ENCODE results near the gene ATG2B.

The ATG2B gene

DNA sequence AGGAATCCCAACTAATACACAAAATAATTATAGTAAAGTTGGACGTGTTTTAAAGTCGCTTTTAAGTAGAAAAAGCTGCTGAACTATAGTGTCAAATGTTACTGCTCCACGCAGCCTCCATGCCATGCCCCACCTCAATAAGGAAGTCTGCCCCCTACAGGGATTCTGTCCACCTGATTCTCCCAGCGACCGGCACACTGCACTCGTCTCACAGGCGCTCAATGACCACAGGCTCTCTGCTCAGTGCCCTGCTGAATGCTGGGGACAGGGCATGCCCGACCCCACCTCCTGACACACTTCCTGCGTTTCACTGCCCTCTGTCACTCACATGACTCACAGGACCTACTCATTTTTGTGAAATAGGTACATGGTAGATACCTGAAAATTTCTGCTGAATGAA, 58.2 kb downstream of the ATG2B start:
- no peak for DNase-seq

DNA sequence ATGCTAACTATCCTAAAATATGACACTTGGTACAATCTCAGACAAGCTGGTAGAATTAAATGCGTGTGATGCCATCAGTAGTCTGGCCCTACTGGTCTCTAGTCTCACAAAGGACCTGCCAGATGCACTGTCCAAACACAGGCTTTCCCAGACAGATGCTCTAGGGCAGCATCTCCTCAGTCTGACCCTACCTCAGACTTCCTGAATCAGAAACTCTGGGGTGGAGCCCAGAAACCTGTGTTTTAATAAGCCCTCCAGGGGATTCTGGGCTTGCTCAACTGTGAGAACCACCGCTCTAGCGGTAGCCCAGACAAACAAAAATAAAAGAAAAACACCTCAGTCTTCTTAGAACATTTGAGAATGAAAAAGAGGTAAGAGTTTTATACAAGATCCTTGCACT, 59.2 kb downstream of the ATG2B start:
- DNase-seq: no peak

GRCh38 chr14:96299441-96299840, 63.7 kb downstream of the ATG2B start:
- no peak for DNase-seq

DNA sequence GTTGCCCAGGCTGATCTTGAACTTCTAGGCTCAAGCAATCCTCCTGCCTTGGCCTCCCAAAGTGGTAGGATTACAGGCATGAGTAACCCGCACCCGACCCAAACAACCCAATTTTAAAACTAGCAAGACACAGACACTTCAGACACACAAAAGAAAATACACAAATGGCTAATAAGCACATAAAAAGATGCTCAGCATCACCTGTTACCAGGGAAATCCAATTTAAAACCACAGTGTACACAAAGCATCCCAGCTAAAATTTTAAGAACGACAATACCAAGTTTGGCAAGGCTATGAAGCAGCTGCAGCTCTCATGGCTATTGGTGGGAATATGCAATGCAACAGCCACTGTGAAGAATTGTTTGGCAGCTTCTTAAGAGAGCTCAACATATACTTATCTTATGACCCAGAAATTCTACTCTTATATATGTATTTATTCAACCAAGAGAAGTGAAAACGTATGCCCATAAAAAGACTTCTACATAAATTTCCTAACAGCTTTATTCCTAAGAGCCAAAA, 65.1 kb downstream of the ATG2B start:
- DNase-seq: no peak

GRCh38 chr14:96297000-96297399, 66.1 kb downstream of the ATG2B start:
- no peak for DNase-seq

DNA sequence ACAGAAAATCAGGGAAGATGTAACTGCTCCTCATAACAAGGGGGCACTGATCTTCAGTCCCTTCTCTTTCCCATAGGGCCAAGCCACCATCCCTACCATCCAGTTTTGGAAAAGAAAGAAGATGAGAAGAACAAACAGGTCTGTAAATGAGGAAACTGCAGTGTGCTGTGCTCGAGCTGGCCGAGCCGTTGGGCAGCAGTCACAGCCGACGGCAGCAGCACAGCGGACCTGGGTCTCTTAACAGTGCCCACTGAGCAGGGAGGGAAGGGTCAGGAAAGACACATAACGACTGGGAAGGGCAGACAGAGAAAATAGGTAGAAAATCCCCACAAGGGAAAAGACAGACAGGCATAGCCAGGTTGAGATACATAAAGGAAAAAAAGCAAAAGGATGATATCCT, 68.9 kb downstream of the ATG2B start:
- no peak for DNase-seq

GRCh38 chr14:96287856-96288255, 75.3 kb downstream of the ATG2B start:
- no peak for DNase-seq

- DNase-seq: no peak
Observed at GRCh38 chr14:96286251-96286650, 76.9 kb downstream of the ATG2B start.

GRCh38 chr14:96285667-96286066, 77.5 kb downstream of the ATG2B start:
- DNase-seq: peak; percentile 36

- DNase-seq: no peak
Observed at GRCh38 chr14:96284430-96284829, 78.7 kb downstream of the ATG2B start.

DNA sequence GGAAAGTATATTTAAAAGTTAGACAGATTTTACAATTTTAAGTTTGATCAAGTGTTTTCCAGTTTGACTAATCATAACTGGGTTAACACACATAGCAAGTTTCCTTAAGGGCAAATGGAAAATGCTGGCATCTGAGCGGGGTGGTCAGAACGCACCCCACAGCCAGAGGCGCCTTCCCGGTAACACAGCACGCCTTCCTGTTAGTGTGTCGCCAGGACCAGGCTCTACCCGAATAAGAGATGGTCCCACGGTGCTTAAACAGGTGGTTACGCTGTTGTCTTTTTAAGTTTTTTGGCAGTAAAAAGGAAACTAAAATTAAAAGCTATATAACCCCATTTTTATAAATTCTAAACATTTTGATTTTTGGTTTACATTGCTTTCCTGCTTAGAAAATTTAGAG, 79.1 kb downstream of the ATG2B start:
- DNase-seq: no peak

DNA sequence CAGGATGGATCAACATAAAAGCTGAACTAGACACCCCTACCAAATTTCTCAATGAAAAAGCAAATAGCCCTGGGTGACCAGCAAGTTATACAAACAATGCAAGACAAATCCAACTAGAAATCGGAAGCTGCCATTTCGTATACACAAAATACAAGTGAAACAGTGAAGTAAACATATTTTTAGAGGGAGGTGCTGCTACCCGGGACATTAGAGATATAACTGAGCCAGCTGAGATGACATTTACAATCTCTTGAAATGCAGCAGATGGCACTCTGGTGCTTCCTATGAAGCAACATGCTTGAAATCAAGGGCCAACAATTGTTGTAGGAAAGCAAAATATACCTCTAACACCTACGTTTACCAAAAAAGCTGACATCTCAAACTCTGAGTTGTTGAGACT, 81.7 kb downstream of the ATG2B start:
- no peak for DNase-seq

- no peak for DNase-seq
Observed at GRCh38 chr14:96280104-96280503, 83.0 kb downstream of the ATG2B start.

DNA sequence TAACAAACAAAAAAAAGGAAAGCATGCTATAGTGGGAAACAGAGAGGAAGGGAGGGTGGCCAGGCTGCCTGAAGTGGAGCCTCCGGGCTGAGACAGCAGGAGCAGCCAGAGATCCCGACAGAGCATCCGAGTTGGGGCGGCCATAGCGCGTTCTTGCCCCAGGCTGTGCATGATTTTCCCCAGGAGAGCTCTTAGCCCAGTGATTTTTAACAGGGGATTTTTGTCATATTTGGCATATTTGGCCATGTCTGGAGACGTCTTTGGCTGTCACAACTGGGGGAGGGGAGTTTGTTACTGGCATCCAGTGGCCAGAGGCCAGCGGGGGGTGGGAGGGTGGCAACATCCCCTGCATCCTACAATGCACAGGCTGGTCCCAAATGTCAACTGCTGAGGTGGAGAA, 83.6 kb downstream of the ATG2B start:
- DNase-seq: peak; percentile 53

- no peak for DNase-seq
Observed at GRCh38 chr14:96277890-96278289, 85.3 kb downstream of the ATG2B start.

- DNase-seq: peak; percentile 78
Observed at GRCh38 chr14:96275177-96276112, 87.7 kb downstream of the ATG2B start.

- peak; percentile 90 for DNase-seq
Observed at GRCh38 chr14:96274543-96274942, 88.6 kb downstream of the ATG2B start.

DNA sequence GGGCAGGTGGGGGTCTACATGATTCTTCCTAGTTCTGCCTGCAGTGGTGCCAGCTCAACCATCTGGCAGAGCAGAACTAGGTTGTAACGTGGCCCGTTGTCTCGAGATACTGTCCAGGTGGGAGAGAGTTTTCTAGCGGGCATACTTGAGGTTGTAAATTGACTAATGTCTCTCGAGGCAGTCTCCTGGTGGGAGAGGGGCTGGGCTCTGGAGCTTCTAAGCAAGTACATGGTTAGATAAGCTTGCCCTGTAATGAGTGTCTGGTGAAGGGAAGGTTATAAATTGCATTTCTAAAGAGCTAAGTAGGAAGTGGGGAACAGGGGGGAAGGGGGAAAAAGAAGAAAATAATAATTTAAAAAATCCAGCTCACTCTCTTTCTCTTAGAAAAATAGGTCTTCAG, 89.0 kb downstream of the ATG2B start:
- no peak for DNase-seq

GRCh38 chr14:96273629-96274028, 89.5 kb downstream of the ATG2B start:
- no peak for DNase-seq

GRCh38 chr14:96272777-96273473, 90.2 kb downstream of the ATG2B start:
- peak; percentile 56 for DNase-seq

- no peak for DNase-seq
Observed at GRCh38 chr14:96271421-96271762, 91.7 kb downstream of the ATG2B start.

GRCh38 chr14:96270565-96271420, 92.3 kb downstream of the ATG2B start:
- no peak for DNase-seq

DNA sequence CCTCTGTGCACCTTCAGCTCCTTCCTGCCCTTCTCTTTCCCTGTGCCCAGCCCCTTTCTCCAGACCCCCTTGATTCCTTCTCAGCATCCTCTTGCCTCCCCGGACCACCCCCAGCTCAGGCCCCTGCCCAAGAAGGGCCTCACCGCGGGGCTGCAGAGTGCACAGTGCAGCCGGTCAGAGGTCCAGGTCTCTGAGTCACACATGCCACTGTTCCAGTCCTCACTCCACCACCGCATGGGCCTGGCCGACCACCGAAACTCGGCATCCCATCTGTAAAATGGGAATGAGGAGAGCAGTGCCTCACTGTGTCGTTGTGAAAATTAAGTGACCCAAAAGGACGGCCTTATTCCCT, 93.8 kb downstream of the ATG2B start:
- DNase-seq: no peak

Data from fibroblast of skin of right biceps (primary cell).